Effector CD8-positive, alpha-beta T cell (primary cell): ENCODE results near the gene C17orf67.

Experiments
- DNase-seq: peaks from one replicate; lab custom pipeline; 2025; lab: John Stamatoyannopoulos, UW
- total RNA-seq, 4 experiments: gene quantifications; one replicate each; lab custom pipeline; 2026; lab: John Stamatoyannopoulos, UW

Gene C17orf67, protein sequence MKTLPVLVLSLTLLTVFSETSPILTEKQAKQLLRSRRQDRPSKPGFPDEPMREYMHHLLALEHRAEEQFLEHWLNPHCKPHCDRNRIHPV
- total RNA-seq, result 8.8 to 13.8 (median 10.7) reads per million in 4 experiments

DNA sequence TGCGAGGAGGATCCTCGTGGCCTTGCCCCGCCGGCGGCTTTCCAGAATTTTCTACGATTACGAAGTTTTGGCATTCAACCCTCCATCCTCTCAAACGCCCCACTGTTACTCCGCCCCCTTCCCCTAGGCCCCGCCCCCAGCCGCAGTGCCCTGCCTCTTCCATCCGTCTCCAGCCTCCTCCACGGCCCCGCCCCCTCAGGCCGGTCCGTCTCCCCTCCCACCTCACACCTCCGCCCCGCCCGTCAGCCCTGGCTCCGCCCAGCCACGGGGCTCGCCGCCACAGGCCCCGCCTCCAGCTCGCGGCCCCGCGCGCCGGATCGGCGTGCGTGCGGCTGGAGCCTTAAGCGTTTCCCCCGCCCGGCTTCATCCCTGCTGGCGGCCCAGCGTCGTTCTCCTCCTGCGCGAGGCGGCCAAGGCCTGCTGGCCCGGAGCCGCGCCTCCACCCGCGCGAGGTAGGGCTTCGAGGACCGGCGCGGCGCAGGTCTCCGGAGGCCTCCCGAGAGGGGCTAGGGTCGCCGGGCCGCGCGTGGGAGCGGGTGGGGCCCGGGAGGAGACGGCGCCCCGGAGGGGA, at the start of gene C17orf67, which contains the start of gene DGKE:
Gene C17orf67, minus strand, starts transcription at position 112 of the 571 bp plus-strand sequence. CDS start 18,110 bp downstream, outside the sequence.
Gene DGKE, plus strand, starts transcription at position 343 of the 571 bp plus-strand sequence. CDS start 645 bp downstream, outside the sequence.
- DNase-seq, result peak; percentile 97

DNA sequence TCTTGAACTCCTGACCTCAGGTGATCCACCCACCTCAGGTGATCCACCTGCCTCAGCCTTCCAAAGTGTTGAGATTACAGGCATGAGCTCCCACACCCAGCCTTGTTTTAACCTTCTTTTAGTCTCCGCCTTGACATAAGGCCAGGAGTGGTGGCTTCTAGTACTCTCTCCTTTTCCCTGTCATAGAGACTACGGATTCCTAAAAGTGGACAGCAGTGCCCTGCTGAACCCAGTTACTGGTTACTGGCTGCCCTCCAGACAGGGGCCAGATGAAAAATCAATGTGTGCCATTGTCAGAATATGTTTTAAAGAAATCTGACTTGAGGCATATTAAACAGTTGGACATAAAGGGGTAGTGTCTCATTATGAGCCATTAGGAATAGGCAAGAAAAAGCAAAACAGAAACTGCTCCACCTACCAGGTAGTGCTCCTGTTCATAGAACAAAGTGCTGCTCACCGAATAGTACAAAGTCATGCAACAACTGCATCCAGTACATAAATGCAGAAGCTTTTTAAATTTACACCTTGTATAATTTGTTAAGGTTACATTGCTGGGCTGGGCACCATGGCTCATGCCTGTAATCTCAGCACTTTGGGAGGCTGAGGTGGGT, 48.1 kb upstream of the C17orf67 start:
- no peak for DNase-seq

DNA sequence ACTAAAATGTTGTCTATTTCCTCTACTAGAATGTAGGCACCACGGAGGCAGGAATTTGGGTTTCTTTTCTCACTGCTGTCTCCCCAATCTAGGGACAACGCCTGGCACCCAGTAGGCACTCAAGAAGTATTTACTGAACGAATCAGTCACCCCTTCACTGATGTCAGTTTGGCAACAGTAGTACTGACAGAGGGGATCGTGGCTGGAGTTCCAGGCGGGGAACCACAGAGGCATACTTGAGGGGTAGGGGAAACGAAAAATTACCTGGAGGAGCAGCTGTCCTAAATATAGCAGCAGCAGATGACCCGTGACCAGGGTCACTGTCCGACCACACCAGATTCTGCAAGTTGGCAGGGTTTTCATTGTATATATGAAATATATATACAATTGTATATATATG, 46.9 kb upstream of the C17orf67 start:
- no peak for DNase-seq

DNA sequence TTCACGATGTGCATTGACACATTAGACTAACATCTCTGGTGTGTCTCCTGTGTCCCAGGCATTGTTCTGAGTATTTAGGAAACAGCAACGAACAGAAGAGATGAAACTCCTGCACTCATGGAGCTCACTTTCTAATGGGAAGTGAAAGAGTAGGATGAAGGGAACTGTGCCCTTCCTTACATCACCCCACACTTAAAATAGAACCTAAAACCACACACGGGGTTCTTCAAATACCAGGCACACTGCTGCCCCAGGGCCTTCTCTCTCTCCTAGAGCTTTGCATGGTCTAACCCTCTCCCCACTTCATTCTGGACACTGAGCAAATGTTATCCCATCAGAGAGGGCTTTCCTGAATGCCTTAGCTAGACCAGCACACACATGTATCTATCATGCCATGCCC, 46.4 kb upstream of the C17orf67 start:
- no peak for DNase-seq

DNA sequence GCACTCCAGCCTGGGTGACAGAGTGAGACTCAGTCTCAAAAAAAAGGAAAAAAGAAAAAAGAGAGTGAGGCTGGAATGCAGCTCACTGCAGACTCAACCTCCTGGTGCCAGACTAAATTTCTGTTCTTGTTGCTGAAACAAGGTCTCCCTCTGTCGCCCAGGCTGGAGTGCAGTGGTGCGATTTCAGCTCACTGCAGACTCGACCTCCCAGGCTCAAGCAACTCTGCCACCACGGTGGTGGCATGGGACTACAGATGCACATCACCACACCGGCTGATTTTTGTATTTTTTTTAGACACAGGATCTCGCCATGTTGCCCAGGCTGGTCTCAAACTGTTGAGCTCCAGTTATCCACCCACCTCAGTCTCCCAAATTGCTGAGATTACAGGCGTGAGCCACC, 45.6 kb upstream of the C17orf67 start:
- no peak for DNase-seq

DNA sequence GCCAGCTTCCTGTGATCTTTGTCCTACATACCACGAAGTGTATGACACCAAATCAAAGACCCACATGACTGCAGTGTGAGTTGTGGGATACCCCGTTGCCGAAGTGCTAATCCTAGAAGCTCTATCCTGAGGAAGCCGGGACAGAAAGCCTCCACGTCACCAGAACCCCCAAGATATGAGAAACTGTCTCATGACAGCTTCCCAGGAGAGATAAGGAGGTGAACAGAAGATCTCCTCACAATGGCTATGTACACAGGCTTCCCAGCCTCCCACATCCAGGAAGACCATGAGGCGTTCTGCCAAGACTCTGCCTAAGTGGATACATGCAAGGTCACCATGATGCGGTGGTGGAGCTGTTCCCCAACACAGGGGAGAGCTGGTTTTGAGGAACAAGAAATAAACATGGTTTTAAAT, 43.1 kb upstream of the C17orf67 start:
- DNase-seq, result no peak

DNA sequence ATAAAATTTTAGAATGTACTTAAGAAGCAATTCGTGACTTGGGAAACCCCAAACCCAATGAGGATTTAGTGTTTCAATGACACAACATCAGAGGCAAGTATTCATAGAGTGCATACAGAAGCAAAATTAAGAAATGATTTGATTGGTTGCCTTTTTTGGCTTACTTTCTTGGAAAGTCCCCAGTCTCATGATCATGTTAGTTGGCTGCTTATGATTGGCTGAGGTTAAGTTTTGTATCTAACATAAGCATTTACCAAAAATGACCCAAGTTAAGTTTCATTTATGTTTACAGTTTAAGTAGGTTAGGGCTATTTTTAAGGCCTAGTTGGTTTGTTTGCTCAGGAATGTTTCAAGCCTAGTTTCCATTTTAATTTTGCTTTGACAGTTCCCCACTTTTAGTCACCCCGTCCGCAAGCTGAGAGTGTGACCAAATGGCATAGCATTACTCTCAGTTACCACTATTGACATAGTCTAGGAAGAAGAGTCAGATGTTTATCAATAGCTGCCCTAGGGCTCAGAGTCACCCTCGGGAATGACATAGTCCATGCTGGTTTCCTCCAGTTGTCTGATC, 36.4 kb upstream of the C17orf67 start:
- no peak for DNase-seq

DNA sequence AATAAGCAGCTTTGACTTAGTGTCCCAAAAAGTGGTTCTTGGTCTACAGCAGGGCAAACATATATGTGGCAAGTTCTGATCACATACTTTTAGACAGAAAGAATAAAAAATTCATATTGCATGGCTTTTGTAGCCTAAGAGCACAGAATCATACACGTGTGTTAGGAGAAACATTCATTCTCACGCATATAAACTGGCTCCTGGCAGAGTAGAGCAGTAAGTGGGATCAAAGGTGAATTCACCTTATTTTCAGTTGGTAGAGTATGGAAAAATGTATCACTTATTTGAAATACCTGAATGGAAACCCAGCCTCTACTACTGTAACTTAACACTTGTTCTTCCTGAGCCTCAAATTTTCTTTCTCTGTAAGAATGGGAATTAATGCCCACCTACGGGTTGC, 35.0 kb upstream of the C17orf67 start:
- no peak for DNase-seq

DNA sequence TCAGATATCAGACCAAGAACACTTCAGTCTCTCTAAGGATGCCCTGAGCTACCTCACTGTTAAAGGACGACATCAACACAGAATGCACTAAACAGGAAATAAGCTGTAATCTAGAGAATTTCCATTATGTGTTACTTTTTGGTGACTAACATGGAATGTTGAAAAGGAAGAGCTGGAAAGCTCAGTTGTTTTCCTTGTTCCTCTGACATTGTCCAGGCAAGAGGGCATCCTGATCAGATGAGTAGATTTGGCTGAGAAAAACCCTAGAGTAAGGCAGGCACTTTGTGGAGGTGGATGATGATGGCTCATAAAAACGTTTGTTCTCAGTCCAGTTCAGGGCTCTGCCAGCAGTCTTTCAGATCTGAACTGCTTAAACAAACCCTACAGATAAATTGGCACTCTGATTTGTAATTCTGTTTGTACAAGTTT, 34.2 kb upstream of the C17orf67 start:
- no peak for DNase-seq

DNA sequence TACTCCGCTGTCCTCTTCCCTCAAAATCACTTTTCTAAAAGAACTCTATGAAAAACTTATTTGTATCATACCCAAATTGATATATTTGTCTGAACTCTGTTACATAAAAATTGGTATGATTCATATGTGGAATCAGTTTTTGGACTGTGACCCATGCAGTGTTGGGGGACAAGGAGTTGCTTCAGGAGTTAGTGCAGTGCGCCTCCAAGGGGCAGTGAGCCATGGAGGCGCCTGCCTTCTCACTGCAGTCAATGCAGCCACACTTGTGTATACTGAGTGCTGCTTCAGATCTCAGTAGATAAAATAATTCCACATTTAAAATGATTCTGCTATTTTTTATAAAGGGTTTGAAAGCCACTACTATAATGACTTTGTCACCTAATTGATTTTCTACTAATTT, 32.8 kb upstream of the C17orf67 start:
- DNase-seq, result no peak

DNA sequence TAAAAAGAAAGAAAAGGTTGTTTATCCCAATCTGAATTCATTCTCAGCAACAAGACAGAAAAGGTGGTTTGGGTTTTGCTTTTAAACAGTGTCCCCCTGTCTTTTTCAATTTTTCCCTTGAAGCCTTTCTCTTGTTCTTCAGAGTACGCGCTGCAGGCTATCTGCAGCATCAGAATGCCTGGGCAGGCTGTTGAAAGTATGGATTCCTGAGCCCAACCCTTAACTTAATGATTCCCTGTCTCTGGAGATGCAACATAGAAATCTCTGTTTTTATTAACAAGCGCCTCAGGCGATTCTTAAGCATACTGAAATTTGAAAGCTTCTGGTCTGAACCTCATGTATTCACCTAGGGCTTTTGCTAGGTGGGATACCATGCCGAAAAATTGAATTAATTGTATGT, 32.4 kb upstream of the C17orf67 start:
- no peak for DNase-seq

DNA sequence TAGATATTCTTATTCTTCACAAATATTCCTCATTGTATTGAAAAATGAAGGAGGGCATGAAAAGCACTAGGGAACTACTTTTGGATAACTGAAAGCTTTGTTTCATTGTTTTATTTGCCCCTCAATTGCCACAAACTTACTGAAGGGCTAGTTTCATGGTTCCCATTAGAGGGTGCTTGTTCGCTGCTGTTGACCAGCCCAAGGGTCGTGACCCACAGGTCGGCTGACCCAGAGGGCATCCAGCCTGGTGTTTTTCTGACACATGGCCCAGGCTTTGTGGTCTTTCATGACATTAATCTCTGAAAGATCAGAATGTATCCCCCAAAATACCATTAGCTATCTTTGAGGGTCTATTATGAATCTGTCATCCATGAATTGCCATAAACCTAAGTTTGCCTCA, 30.3 kb upstream of the C17orf67 start:
- DNase-seq, result no peak

DNA sequence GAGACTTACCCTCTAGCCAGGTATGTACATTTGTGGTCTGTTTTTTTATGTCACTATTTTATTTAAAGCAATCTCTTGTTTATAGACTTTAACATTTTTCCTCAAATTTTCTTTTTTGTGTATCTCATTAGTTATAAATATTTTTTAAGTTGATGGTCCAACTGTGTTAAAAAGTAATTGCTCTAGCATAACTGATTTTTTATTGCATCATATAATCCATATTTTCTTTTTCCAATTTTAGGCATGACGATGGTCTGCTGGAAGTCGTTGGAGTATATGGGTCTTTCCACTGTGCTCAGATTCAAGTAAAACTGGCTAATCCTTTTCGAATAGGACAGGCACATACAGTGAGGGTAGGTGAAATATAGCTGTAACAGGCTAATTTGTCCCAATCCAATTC, 28.2 kb upstream of the C17orf67 start:
- no peak for DNase-seq

DNA sequence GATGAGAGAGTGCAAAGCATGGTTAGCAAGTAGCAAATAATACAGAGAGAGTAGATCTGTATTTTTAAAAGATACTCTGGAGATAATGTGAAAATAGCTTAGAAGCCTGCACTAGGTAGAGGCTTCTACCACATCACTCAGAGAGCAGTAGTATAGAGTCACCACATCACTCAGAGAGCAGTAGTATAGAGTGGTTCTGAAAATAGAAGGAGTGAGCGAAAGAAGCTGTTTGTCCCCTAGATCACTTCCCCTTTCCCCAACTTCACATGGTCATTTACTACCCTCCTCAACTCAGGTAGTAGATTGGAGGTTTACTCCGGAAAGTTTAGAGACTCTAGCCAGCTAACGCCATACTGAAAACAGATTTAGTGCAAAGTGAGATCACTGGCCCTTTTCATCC, 17.3 kb upstream of the C17orf67 start:
- DNase-seq, result no peak

DNA sequence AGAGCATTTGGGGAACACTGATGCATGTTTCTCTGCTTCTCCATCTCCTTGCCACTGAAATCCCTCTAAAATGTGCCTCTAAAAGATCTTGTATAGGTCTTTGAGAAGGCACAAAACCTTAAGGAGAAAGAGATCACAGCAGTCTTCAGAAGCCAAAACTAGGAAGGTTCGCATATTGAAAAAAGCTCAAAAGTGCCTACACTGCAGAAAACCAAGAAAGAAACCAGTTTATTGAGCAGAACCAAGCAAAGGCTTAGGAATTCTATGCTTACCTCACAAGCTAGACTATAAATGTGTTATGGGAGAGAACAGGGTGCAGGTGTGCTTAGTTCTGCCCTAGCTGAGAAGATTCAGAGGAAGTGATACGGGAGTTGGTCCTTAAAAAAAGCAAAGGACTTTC, 16.9 kb upstream of the C17orf67 start:
- DNase-seq, result no peak

DNA sequence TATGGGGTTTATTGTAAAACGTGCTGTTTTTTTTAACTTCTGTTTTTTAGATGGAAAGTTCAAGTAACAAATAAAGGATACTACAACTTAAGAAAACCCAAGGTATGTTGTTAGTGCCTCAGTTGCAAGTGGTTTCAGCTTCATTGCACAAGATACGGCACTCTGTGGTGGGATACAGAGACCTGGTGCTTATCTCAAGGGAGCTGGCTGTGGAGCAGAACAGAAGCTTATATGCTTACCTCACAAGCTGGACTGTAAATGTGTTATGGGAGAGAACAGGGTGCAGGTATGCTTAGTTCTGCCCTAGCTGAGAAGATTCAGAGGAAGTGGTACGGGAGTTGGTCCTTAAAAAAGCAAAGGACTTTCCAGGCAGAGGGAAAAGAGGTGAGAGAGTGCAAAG, 15.4 kb upstream of the C17orf67 start:
- no peak for DNase-seq

DNA sequence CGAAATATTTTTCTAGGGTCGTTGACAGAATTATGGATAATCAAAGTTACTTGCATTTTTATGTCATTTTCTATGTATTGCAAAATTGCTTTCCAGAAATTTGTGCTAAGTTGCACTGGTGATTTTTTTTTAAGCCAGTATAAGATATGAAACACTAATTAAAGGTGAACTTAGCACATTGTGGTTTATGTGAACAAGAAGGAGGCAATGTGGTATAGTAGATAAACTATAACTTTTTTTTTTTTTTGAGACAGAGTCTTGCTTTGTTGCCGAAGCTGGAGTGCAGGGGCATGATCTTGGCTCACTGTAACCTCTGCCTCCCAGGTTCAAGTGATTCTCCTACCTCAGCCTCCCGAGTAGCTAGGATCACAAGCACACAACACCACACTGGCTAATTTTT, 13.4 kb upstream of the C17orf67 start:
- no peak for DNase-seq

DNA sequence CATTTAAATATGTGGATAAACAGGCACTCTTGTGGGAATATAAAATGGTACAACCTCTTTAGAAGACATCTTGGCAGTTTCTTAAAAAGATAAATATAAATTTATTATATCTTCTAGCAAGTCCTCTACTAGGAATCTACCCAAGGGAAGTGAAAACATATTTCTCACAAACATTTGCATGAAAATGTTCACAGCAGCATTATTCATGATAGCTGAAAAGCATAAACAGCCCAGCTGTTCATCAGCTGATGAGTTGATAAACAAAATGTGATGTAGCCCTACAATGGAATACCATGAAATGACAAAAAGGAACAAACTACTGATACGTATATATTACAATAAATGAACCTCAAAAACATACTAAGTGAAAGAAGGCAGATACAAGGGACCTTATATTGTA, 12.2 kb upstream of the C17orf67 start:
- DNase-seq, result no peak

DNA sequence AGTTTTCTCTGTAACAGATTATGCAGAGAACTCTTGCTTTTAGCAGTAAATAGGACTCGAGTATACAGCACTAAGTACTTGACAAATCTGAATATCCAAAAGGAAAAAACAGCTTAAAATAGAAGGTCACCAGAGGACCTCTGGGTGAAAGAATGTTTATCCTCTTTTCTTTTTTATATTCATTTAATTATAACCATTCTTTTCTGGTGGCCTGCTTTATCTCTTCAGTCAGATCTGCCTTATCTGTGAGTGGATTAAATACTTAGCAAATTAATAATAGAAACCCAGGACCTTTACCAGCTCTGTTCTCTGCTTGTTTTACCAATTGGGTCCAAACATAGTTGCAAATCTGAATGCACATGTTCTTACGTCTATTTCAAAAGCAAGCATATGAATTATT, 8.9 kb upstream of the C17orf67 start:
- no peak for DNase-seq

DNA sequence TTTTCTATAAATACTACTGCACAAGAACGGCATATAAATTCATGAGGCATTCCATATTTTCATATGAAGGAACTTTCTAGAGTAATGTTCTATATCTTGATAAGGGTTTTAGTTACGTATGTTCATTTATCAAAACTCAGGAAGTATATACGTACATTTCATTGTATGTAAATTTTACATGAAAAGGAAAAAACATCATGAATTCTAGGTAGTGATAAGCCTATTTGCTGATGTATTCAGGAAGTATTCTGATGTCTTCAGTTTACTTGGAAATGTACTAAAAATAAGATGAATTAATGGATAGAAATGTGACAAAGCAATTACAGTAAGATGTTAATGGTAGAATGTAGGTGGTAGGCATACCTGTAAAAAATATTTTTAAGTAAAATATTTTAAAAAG, 5.0 kb upstream of the C17orf67 start:
- DNase-seq, result no peak

DNA sequence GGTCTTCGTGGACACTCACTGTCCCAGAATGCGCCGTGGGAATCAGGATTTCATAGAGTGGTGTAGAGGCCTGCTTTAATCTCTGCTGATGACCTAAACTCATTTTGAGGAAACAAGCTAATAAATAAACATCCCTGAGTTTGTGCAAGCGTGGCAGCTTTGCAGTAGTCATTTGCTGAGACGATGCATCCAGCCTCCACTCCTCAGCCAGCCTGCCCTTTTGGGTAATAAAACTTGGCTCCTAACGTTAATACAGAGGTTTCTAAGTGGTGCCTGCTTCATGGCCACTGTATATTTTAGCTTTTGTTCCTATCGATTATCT, 1.5 kb upstream of the C17orf67 start:
- DNase-seq, result no peak

DNA sequence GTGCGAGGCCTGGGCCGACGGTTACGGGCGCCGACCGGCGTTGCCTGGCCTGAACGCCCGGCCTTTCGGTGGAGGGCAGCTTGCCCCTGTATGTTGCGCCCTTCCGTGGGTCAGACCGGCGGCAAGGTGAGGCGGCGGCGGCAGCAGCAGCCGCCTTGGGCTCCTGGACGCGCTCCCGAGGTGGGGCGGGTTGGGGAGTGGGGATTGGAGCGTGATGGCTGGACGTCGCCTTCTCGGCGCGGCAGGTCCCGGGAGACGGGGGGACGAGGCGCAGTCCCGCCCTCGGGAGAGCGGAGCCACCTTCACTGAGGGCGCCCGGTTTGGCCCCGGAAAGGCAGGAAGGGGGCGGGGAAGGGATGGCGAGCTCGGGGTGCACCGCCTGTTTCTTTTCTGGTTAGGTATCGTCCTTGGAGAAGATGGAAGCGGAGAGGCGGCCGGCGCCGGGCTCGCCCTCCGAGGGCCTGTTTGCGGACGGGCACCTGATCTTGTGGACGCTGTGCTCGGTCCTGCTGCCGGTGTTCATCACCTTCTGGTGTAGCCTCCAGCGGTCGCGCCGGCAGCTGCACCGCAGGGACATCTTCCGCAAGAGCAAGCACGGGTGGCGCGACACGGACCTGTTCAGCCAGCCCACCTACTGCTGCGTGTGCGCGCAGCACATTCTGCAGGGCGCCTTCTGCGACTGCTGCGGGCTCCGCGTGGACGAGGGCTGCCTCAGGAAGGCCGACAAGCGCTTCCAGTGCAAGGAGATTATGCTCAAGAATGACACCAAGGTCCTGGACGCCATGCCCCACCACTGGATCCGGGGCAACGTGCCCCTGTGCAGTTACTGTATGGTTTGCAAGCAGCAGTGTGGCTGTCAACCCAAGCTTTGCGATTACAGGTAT, 902 bp upstream of the C17orf67 start:
- DNase-seq, result peak; percentile 57
